ES-I3 (cell line): ENCODE results near the gene GBP3.
"Not testable (repeated sequence)": the region's sequence is repeated elsewhere in the genome, so short reads cannot be mapped to it uniquely, and the experiment has no call there.

Experiments
- H3K36me3 ChIP-seq: 2 replicates; pipeline ENCODE4 v1.6.1; 2013; ENCODE audit warnings: mild to moderate bottlenecking, low read length, control low read depth, moderate library complexity; ENCODE audit not compliant: insufficient read depth
- H3K4me1 ChIP-seq: 2 replicates; pipeline ENCODE4 v1.6.1; 2013; ENCODE audit warnings: mild to moderate bottlenecking, control low read depth, low read length; ENCODE audit not compliant: insufficient read depth
- H3K9ac ChIP-seq: 2 replicates; pipeline ENCODE4 v1.6.1; 2013; ENCODE audit warnings: low read depth, mild to moderate bottlenecking, low read length, moderate library complexity
- H3K9me3 ChIP-seq: 2 replicates; pipeline ENCODE4 v1.6.1; 2013; ENCODE audit warnings: mild to moderate bottlenecking, low read length, moderate library complexity; ENCODE audit not compliant: control insufficient read depth, insufficient read depth

The GBP3 gene

DNA sequence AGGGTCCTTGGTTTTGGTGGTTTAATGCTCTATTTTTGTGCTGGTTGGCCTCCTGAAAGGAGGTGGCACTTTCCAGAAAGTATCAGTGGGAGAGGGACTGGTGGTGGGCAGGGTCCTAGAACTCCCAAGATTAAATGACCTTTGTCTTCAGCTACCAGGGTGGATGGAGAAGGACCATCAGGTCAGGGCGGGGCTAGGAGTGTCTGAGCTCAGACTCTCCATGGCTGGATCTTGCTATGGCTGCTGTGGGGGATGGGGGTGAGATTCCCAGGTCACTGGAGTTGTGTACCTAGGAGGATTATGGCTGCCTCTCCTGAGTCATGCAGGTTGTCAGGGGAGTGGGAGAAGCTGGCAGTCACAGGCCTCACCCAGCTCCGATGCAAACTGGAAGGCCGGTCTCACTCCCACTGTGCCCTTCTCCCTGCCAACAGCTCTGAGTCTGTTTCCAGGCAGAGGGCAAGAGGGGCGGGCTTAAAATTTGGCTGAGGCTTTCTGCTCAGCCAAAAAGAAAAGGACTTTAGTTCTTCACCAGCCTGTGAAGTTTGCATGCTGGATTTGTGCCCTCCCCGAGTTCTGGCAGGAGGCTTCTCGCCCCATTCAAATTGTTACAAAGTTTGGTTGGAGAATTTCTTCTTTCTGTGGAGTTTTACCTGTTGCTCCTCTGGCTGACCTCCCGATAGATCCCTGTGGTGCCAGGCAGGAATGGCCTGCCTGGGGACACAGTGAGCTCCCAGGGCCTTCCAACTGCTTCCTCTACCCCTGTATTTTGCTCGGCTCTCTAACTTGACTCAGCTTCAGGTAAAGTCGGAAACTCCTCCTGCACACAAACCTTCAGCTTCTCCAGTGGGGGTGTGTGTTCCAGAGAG, 17.1 kb downstream of the GBP3 start:
- Histone ChIP-seq H3K9ac (no peak overlapping the region), H3K36me3 (no peaks in the 10 kb centered on the region), H3K4me1 (no peaks in the 10 kb centered on the region; the same call in 1 of the 2 replicates), H3K9me3 (no peaks in the 10 kb centered on the region)

GRCh38 chr1:89002176-89002575, 20.5 kb downstream of the GBP3 start:
- not testable (repeated sequence) for H3K36me3 ChIP-seq, H3K9me3 ChIP-seq, H3K9ac ChIP-seq, H3K4me1 ChIP-seq

- Histone ChIP-seq H3K4me1 (no peaks in the 10 kb centered on the region; the same call in 1 of the 2 replicates), H3K9me3 (no peaks in the 10 kb centered on the region), H3K9ac (no peak overlapping the region), H3K36me3 (no peaks in the 10 kb centered on the region)
These were observed 21.2 kb downstream of the GBP3 start for GRCh38 chr1:89001510-89001909.

DNA sequence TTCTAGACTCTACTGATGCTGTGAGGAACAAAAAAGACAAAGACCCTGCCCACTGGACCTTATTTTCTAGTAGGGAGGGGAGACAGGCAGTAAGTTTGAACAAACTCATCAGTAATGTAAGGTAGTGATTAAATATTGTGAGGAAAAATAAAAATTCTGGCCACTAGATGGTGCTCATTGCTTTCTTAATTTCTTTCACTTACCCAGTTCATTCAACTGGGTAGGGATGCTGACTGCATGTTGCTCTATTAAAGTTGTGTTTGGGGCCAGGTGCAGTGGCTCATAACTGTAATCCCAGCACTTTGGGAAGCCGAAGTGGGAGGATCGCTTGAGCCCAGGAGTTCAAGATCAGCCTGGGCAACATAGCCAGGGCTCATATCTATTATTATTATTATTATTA, 23.9 kb downstream of the GBP3 start:
- Histone ChIP-seq H3K9me3 (no peaks in the 10 kb centered on the region), H3K9ac (no peak overlapping the region), H3K4me1 (no peaks in the 10 kb centered on the region; the same call in 1 of the 2 replicates), H3K36me3 (no peaks in the 10 kb centered on the region)

GRCh38 chr1:88990426-88990825, 32.2 kb downstream of the GBP3 start:
- H3K4me1 ChIP-seq, result peaks cover under 1% of the 10 kb centered on the region; the same call in 1 of the 2 replicates
- H3K9ac ChIP-seq, result no peak overlapping the region

DNA sequence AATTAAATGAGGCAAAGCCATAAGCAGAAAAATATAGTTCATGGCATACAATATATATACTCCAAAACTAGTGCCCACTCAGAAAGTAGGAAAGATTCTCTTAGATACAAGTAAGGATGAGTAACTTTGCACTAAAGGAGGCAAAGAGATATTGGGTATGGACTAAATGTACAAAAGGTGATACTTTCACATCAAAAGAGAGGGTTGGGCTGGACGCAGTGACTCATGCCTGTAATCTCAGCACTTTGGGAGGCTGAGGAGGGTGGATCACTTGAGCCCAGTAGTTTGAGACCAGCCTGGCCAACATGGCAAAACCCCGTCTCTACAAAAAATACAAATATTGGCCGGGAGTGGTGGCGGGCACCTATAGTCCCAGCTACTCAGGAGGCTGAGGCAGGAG, 37.0 kb downstream of the GBP3 start:
- Histone ChIP-seq H3K9me3 (no peaks in the 10 kb centered on the region), H3K9ac (no peak overlapping the region), H3K4me1 (peaks cover 9% of the 10 kb centered on the region), H3K36me3 (no peaks in the 10 kb centered on the region)

More at GRCh38 chr1:88990426-88990825, 32.2 kb downstream of the GBP3 start:
- no peaks in the 10 kb centered on the region for H3K9me3 ChIP-seq
- no peaks in the 10 kb centered on the region for H3K36me3 ChIP-seq

GRCh38 chr1:88985032-88985431, 37.6 kb downstream of the GBP3 start:
- no peak overlapping the region for H3K9ac ChIP-seq
- H3K36me3 ChIP-seq, result no peaks in the 10 kb centered on the region
- H3K4me1 ChIP-seq, result peaks cover 9% of the 10 kb centered on the region
- no peaks in the 10 kb centered on the region for H3K9me3 ChIP-seq

DNA sequence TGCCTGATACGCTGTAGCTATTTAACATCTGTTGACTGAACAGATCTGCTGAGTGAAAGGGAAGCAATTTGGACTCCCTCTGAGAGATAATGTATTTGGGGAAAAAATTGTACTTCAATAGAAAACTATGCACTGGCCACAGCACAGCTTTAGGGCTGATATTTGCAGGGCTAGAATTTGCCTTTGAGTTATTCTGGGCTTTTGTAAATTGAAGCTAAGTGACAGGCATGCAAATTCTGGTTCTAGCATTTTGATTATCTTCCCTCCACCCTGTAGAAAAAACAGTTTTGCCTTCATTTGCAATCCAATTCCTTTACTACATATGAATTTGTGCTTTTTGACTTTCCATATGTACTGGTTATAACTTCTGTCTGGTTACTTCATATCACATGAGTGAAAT, 38.1 kb downstream of the GBP3 start:
- no peaks in the 10 kb centered on the region for H3K9me3 ChIP-seq
- peaks cover 9% of the 10 kb centered on the region for H3K4me1 ChIP-seq
- no peaks in the 10 kb centered on the region for H3K36me3 ChIP-seq
- H3K9ac ChIP-seq, result no peak overlapping the region

- Histone ChIP-seq H3K9me3 (no peaks in the 10 kb centered on the region), H3K9ac (no peak overlapping the region), H3K36me3 (no peaks in the 10 kb centered on the region), H3K4me1 (peaks cover 9% of the 10 kb centered on the region)
These were observed 38.7 kb downstream of the GBP3 start for GRCh38 chr1:88983791-88984559.

DNA sequence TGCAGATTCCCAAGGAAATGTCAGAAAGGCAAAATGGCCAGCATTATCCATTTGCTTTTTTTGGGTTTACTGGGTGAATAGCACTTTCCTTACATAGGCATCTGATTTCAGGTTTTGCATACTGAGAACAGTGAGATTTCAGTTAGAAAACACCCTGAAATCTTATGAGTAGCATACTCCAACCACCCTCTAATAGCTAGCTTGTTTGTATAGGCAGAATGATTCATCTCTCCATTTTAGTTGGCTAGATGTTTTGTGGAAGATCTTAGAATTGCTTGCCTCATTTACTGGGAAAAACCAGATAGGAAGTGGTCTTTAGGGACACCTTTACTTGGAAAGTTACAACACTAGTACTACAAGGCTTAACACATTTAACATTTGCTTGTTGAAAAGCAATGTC, 40.6 kb downstream of the GBP3 start:
- Histone ChIP-seq H3K9me3 (no peaks in the 10 kb centered on the region), H3K4me1 (peaks cover 9% of the 10 kb centered on the region), H3K36me3 (no peaks in the 10 kb centered on the region), H3K9ac (no peak overlapping the region)

DNA sequence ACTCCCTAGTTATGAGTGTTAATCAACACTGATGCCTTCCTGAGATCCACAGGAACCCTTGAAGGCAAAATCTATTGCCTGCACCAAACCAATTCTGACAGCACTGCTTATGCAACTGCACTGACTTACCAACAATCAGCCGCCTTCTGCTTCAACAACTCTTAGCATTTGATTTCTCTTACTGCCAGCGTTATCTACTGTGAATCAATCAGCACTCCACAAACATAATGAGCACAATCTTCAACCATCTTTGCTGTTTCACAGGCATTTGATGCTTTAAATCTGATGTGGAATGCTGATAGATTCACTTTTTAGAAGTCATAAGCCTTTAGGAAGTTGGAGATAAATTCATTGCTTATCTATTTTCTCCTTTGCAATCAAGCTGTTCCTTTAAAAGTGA, 41.2 kb downstream of the GBP3 start:
- H3K9ac ChIP-seq, H3K9me3 ChIP-seq, H3K36me3 ChIP-seq, H3K4me1 ChIP-seq: not testable (repeated sequence)

DNA sequence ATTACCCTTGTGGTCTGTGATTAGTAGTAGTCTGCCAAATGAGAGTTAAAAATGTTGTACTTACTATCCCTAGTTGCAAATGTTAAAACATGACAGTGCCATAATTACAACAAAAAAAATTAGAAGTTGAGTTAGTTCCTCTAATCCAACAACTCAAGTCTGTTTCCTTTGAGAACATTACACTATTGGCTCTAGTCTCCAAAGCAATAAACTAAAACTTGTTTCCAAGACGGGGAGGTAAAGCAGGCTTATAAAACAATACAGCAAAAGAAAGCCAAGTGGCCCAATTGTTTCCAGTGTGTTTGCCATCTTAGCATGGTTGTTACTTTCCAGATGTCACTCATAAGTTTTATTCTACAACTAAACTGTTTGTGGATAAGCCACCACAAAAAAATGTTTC, 41.8 kb downstream of the GBP3 start:
- H3K9ac ChIP-seq, result no peak overlapping the region
- no peaks in the 10 kb centered on the region for H3K36me3 ChIP-seq

GRCh38 chr1:88979749-88980116, 42.9 kb downstream of the GBP3 start:
- H3K4me1 ChIP-seq, result peaks cover 2% of the 10 kb centered on the region; the same call in 1 of the 2 replicates
- H3K9me3 ChIP-seq, result no peaks in the 10 kb centered on the region
- no peak overlapping the region for H3K9ac ChIP-seq
- H3K36me3 ChIP-seq, result no peaks in the 10 kb centered on the region

More for the DNA sequence above, 41.8 kb downstream of the GBP3 start:
- Histone ChIP-seq H3K9me3 (no peaks in the 10 kb centered on the region), H3K4me1 (peaks cover 9% of the 10 kb centered on the region)

DNA sequence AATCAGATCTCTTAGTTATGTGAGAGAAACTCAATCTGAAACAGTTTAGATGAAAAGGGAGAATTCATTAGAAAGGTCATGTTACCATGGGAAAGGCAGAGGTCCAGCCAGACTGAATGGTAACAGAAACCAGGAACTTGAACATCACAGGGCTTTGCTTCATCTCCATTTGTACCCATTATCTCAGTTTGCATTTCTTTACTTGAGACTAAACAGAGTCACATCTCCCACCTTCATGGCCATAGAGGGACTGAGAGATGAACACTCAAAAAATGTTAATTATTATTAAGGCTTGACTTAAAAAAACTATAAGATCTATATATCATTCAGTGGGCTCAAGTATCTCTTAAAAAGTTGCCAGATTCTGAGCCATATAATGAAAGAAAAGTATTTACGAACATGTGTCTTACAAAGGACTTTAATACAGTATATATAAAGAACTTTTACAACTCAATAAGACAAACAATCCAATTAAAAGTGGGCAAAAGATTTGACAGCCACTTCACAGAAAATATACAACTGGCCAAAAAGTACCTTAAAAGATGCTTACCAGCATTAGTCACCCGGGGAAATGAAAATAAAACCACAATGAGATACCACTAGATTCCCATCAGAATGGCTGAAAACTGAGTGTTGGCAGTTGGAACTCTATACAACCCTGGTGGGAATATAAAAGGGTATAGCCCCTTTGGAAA, 43.5 kb downstream of the GBP3 start:
- Histone ChIP-seq H3K9ac (no peak overlapping the region), H3K4me1 (no peaks in the 10 kb centered on the region), H3K9me3 (no peaks in the 10 kb centered on the region), H3K36me3 (no peaks in the 10 kb centered on the region)
